H9 (cell line): ENCODE measurements around the gene ARHGAP15. TPM values are rescaled to one million over a fixed set of nuclear protein-coding genes. Genes with fewer than 3 reads are reported as not detected.
A peak's percentile ranks its signal among the peaks of the same experiment; 100 is the strongest.

Experiments used
- DNase-seq: peaks from one replicate; pipeline ENCODE4 v3.0.0-alpha.2; 2017
- H2AFZ ChIP-seq: one replicate; pipeline ENCODE4 v1.6.1; 2013; ENCODE audit warnings: mild to moderate bottlenecking, low read length, control low read depth, moderate library complexity
- H2AK5ac ChIP-seq: 2 replicates; pipeline ENCODE4 v1.6.1; 2013; ENCODE audit warnings: low read length, control low read depth, mixed read lengths; ENCODE audit not compliant: insufficient read length
- H2BK120ac ChIP-seq: one replicate; pipeline ENCODE4 v1.6.1; 2013; ENCODE audit warnings: low read depth, mild to moderate bottlenecking, low read length, control low read depth, inconsistent platforms; ENCODE audit not compliant: poor library complexity, severe bottlenecking
- H2BK12ac ChIP-seq: 2 replicates; pipeline ENCODE4 v1.6.1; 2013; ENCODE audit warnings: low read length, control low read depth, mixed read lengths, low read depth; ENCODE audit not compliant: insufficient read length
- H2BK15ac ChIP-seq: 2 replicates; pipeline ENCODE4 v1.6.1; 2013; ENCODE audit warnings: low read depth, low read length, control low read depth
- H2BK20ac ChIP-seq: one replicate; pipeline ENCODE4 v1.6.1; 2013; ENCODE audit warnings: low read depth, mild to moderate bottlenecking, low read length, control low read depth, inconsistent platforms; ENCODE audit not compliant: poor library complexity, severe bottlenecking
- H2BK5ac ChIP-seq: 2 replicates; pipeline ENCODE4 v1.6.1; 2013; ENCODE audit warnings: low read length, control low read depth, mixed read lengths; ENCODE audit not compliant: insufficient read length
- H3K14ac ChIP-seq: 2 replicates; pipeline ENCODE4 v1.6.1; 2013; ENCODE audit warnings: low read length, control low read depth; ENCODE audit not compliant: insufficient read depth
- H3K18ac ChIP-seq: 2 replicates; pipeline ENCODE4 v1.6.1; 2013; ENCODE audit warnings: low read depth, mild to moderate bottlenecking, mixed read lengths, low read length, control low read depth; ENCODE audit not compliant: insufficient read length
- H3K23ac ChIP-seq: 2 replicates; pipeline ENCODE4 v1.6.1; 2013; ENCODE audit warnings: low read length, control low read depth, mixed read lengths, low read depth; ENCODE audit not compliant: insufficient read length
- H3K23me2 ChIP-seq: 2 replicates; pipeline ENCODE4 v1.6.1; 2013; ENCODE audit warnings: low read depth, mild to moderate bottlenecking, mixed read lengths, low read length, control low read depth; ENCODE audit not compliant: insufficient read length, poor library complexity, severe bottlenecking
- H3K27ac ChIP-seq: 2 replicates; pipeline ENCODE4 v1.5.1; 2013; ENCODE audit warnings: low read length, control low read depth, mixed read lengths, low read depth; ENCODE audit not compliant: insufficient read length
- H3K27me3 ChIP-seq: 2 replicates; pipeline ENCODE4 v1.6.1; 2013; ENCODE audit warnings: low read length, control low read depth, inconsistent platforms; ENCODE audit not compliant: insufficient read depth
- H3K4ac ChIP-seq: 2 replicates; pipeline ENCODE4 v1.6.1; 2013; ENCODE audit warnings: low read depth, mild to moderate bottlenecking, control low read depth, inconsistent platforms, low read length, moderate library complexity
- H3K4me1 ChIP-seq: 2 replicates; pipeline ENCODE4 v1.6.1; 2013; ENCODE audit warnings: low read length, control low read depth, inconsistent platforms; ENCODE audit not compliant: insufficient read depth
- H3K4me2 ChIP-seq: 2 replicates; pipeline ENCODE4 v1.6.1; 2013; ENCODE audit warnings: low read length, control low read depth, mixed read lengths; ENCODE audit not compliant: insufficient read length, insufficient read depth
- H3K56ac ChIP-seq: 2 replicates; pipeline ENCODE4 v1.6.1; 2013; ENCODE audit warnings: low read depth, mild to moderate bottlenecking, mixed read lengths, low read length, control low read depth; ENCODE audit not compliant: insufficient read length
- H3K79me1 ChIP-seq: 2 replicates; pipeline ENCODE4 v1.6.1; 2013; ENCODE audit warnings: low read depth, mild to moderate bottlenecking, moderate library complexity, low read length, control low read depth, inconsistent platforms; ENCODE audit not compliant: insufficient read depth, poor library complexity, severe bottlenecking
- H3K79me2 ChIP-seq: 2 replicates; pipeline ENCODE4 v1.6.1; 2013; ENCODE audit warnings: low read length, control low read depth, inconsistent platforms; ENCODE audit not compliant: insufficient read depth
- H3K9ac ChIP-seq: 2 replicates; pipeline ENCODE4 v1.6.1; 2013; ENCODE audit warnings: low read length, control low read depth, mixed read lengths; ENCODE audit not compliant: insufficient read length; ENCODE audit errors: extremely low read depth
- H3K9me3 ChIP-seq: one replicate; pipeline ENCODE4 v1.6.1; 2013; ENCODE audit warnings: low read depth, low read length, inconsistent platforms; ENCODE audit not compliant: control insufficient read depth
- H3T11ph ChIP-seq: one replicate; pipeline ENCODE4 v1.6.1; 2013; ENCODE audit warnings: mild to moderate bottlenecking, low read length, control low read depth, inconsistent platforms
- H4K20me1 ChIP-seq: one replicate; pipeline ENCODE4 v1.6.1; 2013; ENCODE audit not compliant: control insufficient read depth, insufficient read length, insufficient read depth
- H4K5ac ChIP-seq: 2 replicates; pipeline ENCODE4 v1.6.1; 2013; ENCODE audit warnings: low read depth, mild to moderate bottlenecking, mixed read lengths, low read length, control low read depth; ENCODE audit not compliant: insufficient read length
- H4K8ac ChIP-seq: replicated peaks from 2 replicates; pipeline ENCODE4 v1.6.1; 2013; ENCODE audit warnings: low read length, control low read depth, mixed read lengths, low read depth; ENCODE audit not compliant: insufficient read length
- H4K91ac ChIP-seq: 2 replicates; pipeline ENCODE4 v1.6.1; 2013; ENCODE audit warnings: low read depth, mild to moderate bottlenecking, moderate library complexity, mixed read lengths, low read length, control low read depth; ENCODE audit not compliant: insufficient read length
- H3K27ac Mint-ChIP-seq, 3 experiments: 2 replicates in 2 of 3; 3 replicates in 1 of 3; pipeline ENCODE4 v1.8.0; 2020 to 2021; ENCODE audit warnings: mixed read lengths in 3 of 3, mild to moderate bottlenecking in 1 of 3, moderate library complexity in 1 of 3
- H3K27me3 Mint-ChIP-seq: 2 replicates; pipeline ENCODE4 v1.8.0; 2021; ENCODE audit warnings: low read depth, mild to moderate bottlenecking, moderate library complexity, mixed read lengths
- H3K36me3 Mint-ChIP-seq, 3 experiments: 2 replicates in 2 of 3; 3 replicates in 1 of 3; pipeline ENCODE4 v1.8.0; 2020 to 2021; ENCODE audit warnings: low read depth in 3 of 3, mixed read lengths in 3 of 3; ENCODE audit not compliant: insufficient read depth in 1 of 3
- H3K4me1 Mint-ChIP-seq, 2 experiments: 2 replicates each; pipeline ENCODE4 v1.8.0; 2020; ENCODE audit warnings: mixed read lengths in 2 of 2
- H3K4me3 Mint-ChIP-seq, 2 experiments: 2 replicates in 1 of 2; 3 replicates in 1 of 2; pipeline ENCODE4 v1.8.0; 2020 to 2021; ENCODE audit warnings: mild to moderate bottlenecking in 2 of 2, mixed read lengths in 2 of 2, moderate library complexity in 1 of 2
- H3K9me3 Mint-ChIP-seq, 2 experiments: 2 replicates in 1 of 2; 3 replicates in 1 of 2; pipeline ENCODE4 v1.8.0; 2020; ENCODE audit warnings: mild to moderate bottlenecking in 2 of 2, mixed read lengths in 2 of 2, moderate library complexity in 1 of 2
- WGBS: extraction: QIAGEN DNeasy Blood & Tissue Kit; methylation state at CpG from one replicate; pipeline ENCODE4 v1.1.7; 2013; ENCODE audit warnings: missing lambda C conversion rate, low lambda C conversion rate, mixed read lengths; ENCODE audit not compliant: insufficient read length; ENCODE audit errors: extremely low coverage; 5-methylcytosine and 5-hydroxymethylcytosine counted together
- total RNA-seq: library from RNA; stranded (reverse); gene quantifications from 2 replicates; pipeline ENCODE4 v1.2.1, GENCODE V29; 2021
- TF ChIP-seq, protein P1 (sequence below): fragments of 200-600 bp; sonication (generic); conservative IDR thresholded peaks from 3 replicates; pipeline ENCODE4 v1.8.0; 2021; ENCODE audit warnings: antibody characterized with exemption, mild to moderate bottlenecking

ARHGAP15 gene
- total RNA-seq, 1 experiment from 2014 or later = not detected

DNA sequence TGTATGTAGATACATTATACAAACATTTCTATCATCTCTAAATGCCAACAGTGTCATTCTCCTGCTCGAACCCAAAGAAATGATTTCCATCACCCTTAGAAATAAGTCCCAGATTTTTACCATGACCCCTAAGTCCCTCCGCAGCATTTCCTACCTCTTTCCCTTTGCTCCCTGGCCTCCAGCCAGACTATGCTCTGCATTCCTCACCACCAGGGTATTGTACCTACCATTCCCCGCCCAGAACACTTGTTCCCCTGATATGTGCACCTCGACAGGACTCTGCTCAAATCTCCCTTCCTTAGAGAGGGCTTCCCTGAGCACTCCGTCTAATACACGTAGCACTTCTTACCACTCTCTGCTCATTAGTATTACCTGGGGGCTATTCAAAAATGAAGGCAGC is 630.2 kb downstream of the ARHGAP15 start:
- peak; percentile 78 for DNase-seq
- H2BK15ac ChIP-seq = no peak overlapping the region
- H2AK5ac ChIP-seq = no peak overlapping the region
- H2AFZ ChIP-seq = no peak overlapping the region
- H3K79me1 ChIP-seq = no peaks in the 10 kb centered on the region
- H3K9me3 ChIP-seq = no peaks in the 10 kb centered on the region
- H3K4ac ChIP-seq = no peak overlapping the region
- H3K23ac ChIP-seq = no peak overlapping the region
- TF ChIP-seq, protein P1, sequence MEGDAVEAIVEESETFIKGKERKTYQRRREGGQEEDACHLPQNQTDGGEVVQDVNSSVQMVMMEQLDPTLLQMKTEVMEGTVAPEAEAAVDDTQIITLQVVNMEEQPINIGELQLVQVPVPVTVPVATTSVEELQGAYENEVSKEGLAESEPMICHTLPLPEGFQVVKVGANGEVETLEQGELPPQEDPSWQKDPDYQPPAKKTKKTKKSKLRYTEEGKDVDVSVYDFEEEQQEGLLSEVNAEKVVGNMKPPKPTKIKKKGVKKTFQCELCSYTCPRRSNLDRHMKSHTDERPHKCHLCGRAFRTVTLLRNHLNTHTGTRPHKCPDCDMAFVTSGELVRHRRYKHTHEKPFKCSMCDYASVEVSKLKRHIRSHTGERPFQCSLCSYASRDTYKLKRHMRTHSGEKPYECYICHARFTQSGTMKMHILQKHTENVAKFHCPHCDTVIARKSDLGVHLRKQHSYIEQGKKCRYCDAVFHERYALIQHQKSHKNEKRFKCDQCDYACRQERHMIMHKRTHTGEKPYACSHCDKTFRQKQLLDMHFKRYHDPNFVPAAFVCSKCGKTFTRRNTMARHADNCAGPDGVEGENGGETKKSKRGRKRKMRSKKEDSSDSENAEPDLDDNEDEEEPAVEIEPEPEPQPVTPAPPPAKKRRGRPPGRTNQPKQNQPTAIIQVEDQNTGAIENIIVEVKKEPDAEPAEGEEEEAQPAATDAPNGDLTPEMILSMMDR = no peak; the same call in 2 of the 3 replicates
- no peak overlapping the region for H4K8ac ChIP-seq
- H2BK5ac ChIP-seq = no peak overlapping the region
- no peak overlapping the region for H3K18ac ChIP-seq
- H4K91ac ChIP-seq = no peak overlapping the region
- no peak overlapping the region for H3T11ph ChIP-seq
- H3K27ac ChIP-seq = no peak overlapping the region
- no peaks in the 10 kb centered on the region for H3K23me2 ChIP-seq
- Mint-ChIP-seq H3K4me1 (peaks cover 64 to 75% of the 10 kb centered on the region in 2 experiments), H3K27me3 (no peaks in the 10 kb centered on the region), H3K9me3 (no peaks in the 10 kb centered on the region), H3K4me3 (no peak overlapping the region), H3K36me3 (no peaks in the 10 kb centered on the region), H3K27ac (peak overlapping the region in 2 of 3 experiments; percentile 80 to 98; a peak in 5 of 7 replicates)
- no peak overlapping the region for H2BK20ac ChIP-seq
- peaks cover 5% of the 10 kb centered on the region; the same call in 1 of the 2 replicates for H3K4me1 ChIP-seq
- H4K20me1 ChIP-seq = no peaks in the 10 kb centered on the region
- no peaks in the 10 kb centered on the region for H3K27me3 ChIP-seq
- H3K56ac ChIP-seq = no peak overlapping the region
- H3K79me2 ChIP-seq = no peaks in the 10 kb centered on the region
- no peak overlapping the region for H3K4me2 ChIP-seq
- H2BK120ac ChIP-seq = no peak overlapping the region
- no peak overlapping the region for H4K5ac ChIP-seq
- no CpG with 5 or more reads among the region's 6 CpGs for WGBS
- H3K14ac ChIP-seq = no peak overlapping the region
- H3K9ac ChIP-seq = no peak overlapping the region
- H2BK12ac ChIP-seq = no peak overlapping the region
